Measurements from ENCODE around the gene FREM2. TPM values are rescaled to one million over a fixed set of nuclear protein-coding genes. Genes with fewer than 3 reads are reported as not detected.

The FREM2 gene
- total RNA-seq (2022; extraction: Qiagen RNA extraction; ENCODE audit: low read depth): not detected in 5 replicates

GRCh38 chr13:38686577-38687245 lies at the start of gene FREM2:
Gene FREM2, plus strand, starts transcription at chr13:38687077. Its CDS starts 268 bp downstream, at chr13:38687345.

